Measurements from ENCODE around the gene STARD3. TPM values are rescaled to one million over a fixed set of nuclear protein-coding genes. Genes with fewer than 3 reads are reported as not detected.

Gene STARD3
- total RNA-seq, 1 experiment from 2014 or later: 47.7 TPM

DNA sequence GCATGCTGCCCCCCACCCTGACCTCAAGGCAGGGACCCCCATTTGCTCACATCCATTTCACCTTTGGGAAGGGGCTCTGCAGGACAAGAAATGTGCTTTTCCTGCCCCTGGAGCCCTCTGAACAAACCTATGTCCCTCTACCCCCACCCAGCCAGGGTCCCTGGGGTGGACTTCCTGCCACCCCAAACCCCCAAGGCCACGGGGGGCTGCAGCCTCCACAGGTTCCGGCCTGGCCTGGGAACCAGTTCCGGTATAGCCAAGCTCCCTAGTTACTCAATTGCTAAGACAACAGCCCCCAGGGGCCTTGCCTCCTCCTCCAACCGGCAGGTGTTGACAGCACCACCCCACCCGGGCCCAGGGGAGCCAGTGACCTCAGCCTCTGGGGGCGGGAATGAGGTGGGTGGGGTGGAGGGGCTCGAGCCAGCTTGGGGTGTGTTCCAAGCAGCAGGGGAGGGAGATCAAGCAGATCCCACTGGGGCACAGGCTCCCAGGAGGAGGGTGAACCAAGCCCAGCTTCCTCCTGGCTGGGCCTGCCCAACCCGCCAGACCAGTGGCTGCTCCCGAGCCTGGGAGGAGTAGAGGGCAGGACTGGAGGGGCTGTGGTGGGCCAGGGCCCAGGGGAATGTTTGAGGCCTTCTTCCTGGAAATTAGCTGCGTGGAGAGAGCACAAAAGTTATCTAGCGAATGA is 37.9 kb downstream of the STARD3 start:
- ChIA-PET POLR2A (ENCODE audit: unreplicated experiment) (interaction anchor here (0.6 to 1.0 kb wide), 5 partner anchors 18 to 278 kb away, joined by 6 to 9 read pairs (median 7); partner anchors contain the start of gene ERBB2), CTCF (interaction anchor here (0.7 to 0.9 kb wide), 4 partner anchors 13 to 507 kb away, joined by 3 to 5 read pairs (median 5); no protein-coding TSS in a partner anchor)
- Histone ChIP-seq H3K36me3 (ENCODE audit: low read depth) (no peaks in the 10 kb centered on the region), H3K4me2 (peak overlapping the region; percentile 69), H3K9me2 (ENCODE audit: insufficient read depth) (no peaks in the 10 kb centered on the region), H3K27me3 (ENCODE audit: insufficient read depth, low read depth) (no peaks in the 10 kb centered on the region), H3K79me2 (ENCODE audit: low read depth) (no peaks in the 10 kb centered on the region), H3F3A (ENCODE audit: insufficient read depth, low read depth) (peaks cover 32% of the 10 kb centered on the region), H4K20me1 (ENCODE audit: insufficient read depth) (no peaks in the 10 kb centered on the region), H3K4me1 (replicated peaks; ENCODE audit: insufficient read depth) (peaks cover 34% of the 10 kb centered on the region), H3K27ac (peak overlapping the region; percentile 65), H2AFZ (no peak overlapping the region), H3K9me3 (ENCODE audit: insufficient read depth, low read depth) (no peaks in the 10 kb centered on the region), H3K4me3 (no peak overlapping the region)
- peak; percentile 78 to 80 for DNase-seq
- TF ChIP-seq EZH2 (IDR thresholded peaks at IDR 0.05; ENCODE audit: low read depth) (no peak), CTCF (conservative IDR thresholded peaks at IDR 0.05) (no peak)
- intact Hi-C loops (cut with micrococcal nuclease; ENCODE audit: unreplicated experiment): loop anchor here (2.0 to 5.0 kb wide), 2 partner anchors 30 to 62 kb away; partner anchors contain the start of gene GRB7
- no TSS peak for BruUV-seq (replicated peaks)

DNA sequence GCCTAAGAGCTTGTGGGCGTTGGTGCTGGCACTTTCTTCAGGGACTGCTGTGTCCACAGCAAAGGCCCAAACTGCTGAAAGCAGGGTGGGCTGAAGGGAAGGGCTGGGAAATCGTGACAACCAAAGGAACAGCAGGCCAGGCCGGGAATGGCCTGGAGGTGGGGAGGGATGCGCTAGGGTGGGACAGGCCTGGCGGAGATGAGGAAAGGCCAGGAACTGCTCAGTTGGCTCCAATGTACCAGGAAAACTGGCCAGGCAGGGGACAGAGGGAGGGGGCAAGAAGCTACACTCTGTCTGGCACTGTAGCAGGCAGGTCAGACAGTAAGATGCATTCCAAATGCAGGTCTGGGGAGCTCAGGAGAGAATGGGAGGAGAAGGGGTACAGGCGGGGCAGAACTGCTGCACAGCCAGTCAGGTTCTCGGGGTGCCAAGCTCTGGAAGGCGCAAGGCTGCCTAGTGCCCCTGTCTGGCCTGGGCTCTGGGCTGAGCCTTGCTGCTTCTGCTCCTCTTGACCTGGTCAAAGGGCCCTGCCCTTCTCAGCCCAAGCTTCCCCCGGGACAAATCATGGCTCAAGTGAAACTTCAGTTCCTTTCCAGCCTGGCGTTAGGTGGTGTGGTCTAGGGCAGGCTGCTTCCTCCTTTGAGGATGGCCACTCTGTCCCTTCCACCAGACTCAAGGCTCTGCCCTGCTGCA is 38.6 kb downstream of the STARD3 start:
- Histone ChIP-seq H3K36me3 (ENCODE audit: low read depth) (no peaks in the 10 kb centered on the region), H2AFZ (no peak overlapping the region), H3K4me3 (no peak overlapping the region), H3K27me3 (ENCODE audit: insufficient read depth, low read depth) (no peaks in the 10 kb centered on the region), H3K9me2 (ENCODE audit: insufficient read depth) (no peaks in the 10 kb centered on the region), H3F3A (ENCODE audit: insufficient read depth, low read depth) (peaks cover 29% of the 10 kb centered on the region), H3K4me1 (replicated peaks; ENCODE audit: insufficient read depth) (peaks cover 34% of the 10 kb centered on the region), H4K20me1 (ENCODE audit: insufficient read depth) (no peaks in the 10 kb centered on the region), H3K4me2 (peak overlapping the region; percentile 69), H3K27ac (peak overlapping the region; percentile 65), H3K79me2 (ENCODE audit: low read depth) (no peaks in the 10 kb centered on the region), H3K9me3 (ENCODE audit: insufficient read depth, low read depth) (no peaks in the 10 kb centered on the region)
- intact Hi-C loops (cut with micrococcal nuclease; ENCODE audit: unreplicated experiment): loop anchor here (2.0 to 5.0 kb wide), 2 partner anchors 29 to 62 kb away; partner anchors contain the start of gene GRB7
- CTCF ChIA-PET: interaction anchor here (0.7 to 0.9 kb wide), 3 partner anchors 14 to 54 kb away, joined by 3 to 5 read pairs (median 5); no protein-coding TSS in a partner anchor
- POLR2A ChIA-PET (ENCODE audit: unreplicated experiment): interaction anchor here (0.6 to 1.0 kb wide), 4 partner anchors 8 to 30 kb away, joined by 4 to 9 read pairs (median 6); partner anchors contain the start of gene ERBB2
- TF ChIP-seq EZH2 (IDR thresholded peaks at IDR 0.05; ENCODE audit: low read depth) (no peak), CTCF (conservative IDR thresholded peaks at IDR 0.05) (no peak)
- BruUV-seq (replicated peaks): no TSS peak
- DNase-seq: peak in 1 of 2 experiments; percentile 9

DNA sequence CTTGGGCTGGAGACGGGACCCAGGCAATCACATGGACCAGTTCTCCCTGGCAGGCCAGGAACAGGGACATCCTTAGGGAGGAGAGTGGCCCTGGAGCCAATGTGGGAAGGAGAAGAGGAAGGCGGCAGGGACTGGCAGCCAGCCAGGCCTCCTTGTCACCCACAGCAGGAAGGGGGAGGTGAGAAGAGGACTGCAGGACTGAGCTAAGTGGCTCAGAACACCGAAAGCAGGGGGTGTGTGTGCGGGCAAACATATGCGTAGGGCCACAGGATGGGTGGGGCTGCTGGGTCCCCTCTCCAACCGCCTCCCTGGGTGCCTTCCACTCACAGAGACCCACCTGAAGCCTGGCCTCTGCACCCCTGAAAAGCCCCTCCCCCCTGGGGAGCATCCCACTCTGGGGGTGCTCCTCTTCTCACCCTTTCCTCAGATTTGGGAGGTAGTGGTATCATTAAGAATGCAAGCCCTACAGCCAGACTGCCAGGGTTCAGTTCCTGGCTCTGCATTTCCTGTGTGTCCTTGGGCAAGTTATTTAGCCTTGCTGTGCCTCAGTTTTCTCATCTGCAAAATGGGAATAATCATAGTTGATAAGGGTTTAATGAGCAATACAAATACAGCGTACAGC is 39.4 kb downstream of the STARD3 start:
- H3K27me3 ChIP-seq (ENCODE audit: insufficient read depth, low read depth): no peaks in the 10 kb centered on the region
- no peaks in the 10 kb centered on the region for H4K20me1 ChIP-seq (ENCODE audit: insufficient read depth)
- DNase-seq: peak in 1 of 2 experiments; percentile 58
- no TSS peak for BruUV-seq (replicated peaks)
- TF ChIP-seq EZH2 (IDR thresholded peaks at IDR 0.05; ENCODE audit: low read depth): no peak
- TF ChIP-seq CTCF (conservative IDR thresholded peaks at IDR 0.05): no peak
- H3K9me3 ChIP-seq (ENCODE audit: insufficient read depth, low read depth): no peaks in the 10 kb centered on the region
- intact Hi-C loops (cut with micrococcal nuclease; ENCODE audit: unreplicated experiment): loop anchor here (5.0 kb wide), 1 partner anchor 61 kb away; the partner anchor contains the start of gene GRB7
- H3K4me1 ChIP-seq (replicated peaks; ENCODE audit: insufficient read depth): peaks cover 34% of the 10 kb centered on the region
- H3K79me2 ChIP-seq (ENCODE audit: low read depth): no peaks in the 10 kb centered on the region
- H3K4me2 ChIP-seq: peak overlapping the region; percentile 69
- H3K27ac ChIP-seq: peak overlapping the region; percentile 65
- ChIA-PET CTCF (no interaction called here), POLR2A (ENCODE audit: unreplicated experiment) (no interaction called here)
- H3K36me3 ChIP-seq (ENCODE audit: low read depth): no peaks in the 10 kb centered on the region
- no peak overlapping the region for H3K4me3 ChIP-seq
- no peak overlapping the region for H2AFZ ChIP-seq
- peaks cover 27% of the 10 kb centered on the region for H3F3A ChIP-seq (ENCODE audit: insufficient read depth, low read depth)
- H3K9me2 ChIP-seq (ENCODE audit: insufficient read depth): no peaks in the 10 kb centered on the region

Measured in PC-9 (cell line).